Muscle of leg (tissue), 11 donors: ENCODE data around the gene TUBGCP2. TPM values are rescaled to one million over a fixed set of nuclear protein-coding genes. Genes with fewer than 3 reads are reported as not detected.

Source experiments
- DNase-seq: peaks from one replicate; pipeline ENCODE4 v3.0.0; 2013
- H3K27ac ChIP-seq: one replicate; pipeline ENCODE4 v1.5.1; 2013; ENCODE audit warnings: mild to moderate bottlenecking, low read length, control low read depth
- H3K27me3 ChIP-seq: one replicate; pipeline ENCODE4 v1.6.1; 2013; ENCODE audit warnings: low read length; ENCODE audit not compliant: control insufficient read depth, insufficient read depth
- H3K36me3 ChIP-seq: one replicate; pipeline ENCODE4 v1.6.1; 2013; ENCODE audit warnings: low read length; ENCODE audit not compliant: control insufficient read depth, insufficient read depth
- H3K4me1 ChIP-seq: one replicate; pipeline ENCODE4 v1.6.1; 2013; ENCODE audit warnings: low read length; ENCODE audit not compliant: control insufficient read depth, insufficient read depth
- H3K4me3 ChIP-seq: one replicate; pipeline ENCODE4 v1.5.1; 2013; ENCODE audit warnings: low read length, control low read depth
- H3K9me3 ChIP-seq: replicated peaks from 2 replicates; pipeline ENCODE4 v1.6.1; 2013; ENCODE audit warnings: low read depth, low read length; ENCODE audit not compliant: control insufficient read depth
- WGBS: methylation state at CpG from one replicate; pipeline ENCODE4 v1.1.5; 2013; ENCODE audit warnings: missing lambda C conversion rate; ENCODE audit not compliant: insufficient coverage; 5-methylcytosine and 5-hydroxymethylcytosine counted together
- polyA plus RNA-seq, 8 donors: library from polyadenylated mRNA; unstranded; fragments of 120-200 nt; gene quantifications; one replicate each; pipeline versions ENCODE4 v1.2.1 to v1.2.3, GENCODE V29; 2013; ENCODE audit warnings: inconsistent platforms in 1 of 8, low replicate concordance in 1 of 8; ENCODE audit not compliant: insufficient read length in 8 of 8, insufficient read depth in 1 of 8
- total RNA-seq: library from RNA; stranded (reverse); fragments of 120-200 nt; gene quantifications from one replicate; pipeline ENCODE4 v1.2.4, GENCODE V29; 2013

TUBGCP2 gene
- total and polyA plus RNA-seq, 9 donors: 33.6 to 51.2 (median 39.7) TPM

DNA sequence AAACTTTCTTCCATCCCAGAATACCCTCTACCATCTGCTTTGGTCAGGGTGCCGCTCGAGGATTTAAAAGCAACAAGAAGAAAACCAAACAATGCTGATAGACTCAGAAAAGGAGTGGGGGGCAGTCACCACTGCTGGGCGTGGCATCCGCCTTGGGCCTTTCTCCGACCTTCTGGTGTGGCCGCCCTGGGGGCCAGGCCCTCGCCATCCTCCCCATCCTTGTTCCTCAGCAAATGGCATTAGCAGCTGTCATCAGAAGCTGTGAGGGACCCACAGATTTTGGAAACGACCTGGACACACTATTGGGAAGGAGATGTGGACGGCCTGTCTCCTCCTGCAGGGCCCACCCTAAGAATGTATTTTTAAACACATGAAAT lies 4.1 kb upstream of the TUBGCP2 start:
- no peak overlapping the region for H3K4me3 ChIP-seq
- H3K27ac ChIP-seq: no peak overlapping the region
- 90% methylated on average over 3 of the region's 9 CpGs for WGBS
- H3K27me3 ChIP-seq: no peaks in the 10 kb centered on the region
- peaks cover 27% of the 10 kb centered on the region for H3K36me3 ChIP-seq
- no peaks in the 10 kb centered on the region for H3K9me3 ChIP-seq
- no peak for DNase-seq
- H3K4me1 ChIP-seq: peaks cover 6% of the 10 kb centered on the region

DNA sequence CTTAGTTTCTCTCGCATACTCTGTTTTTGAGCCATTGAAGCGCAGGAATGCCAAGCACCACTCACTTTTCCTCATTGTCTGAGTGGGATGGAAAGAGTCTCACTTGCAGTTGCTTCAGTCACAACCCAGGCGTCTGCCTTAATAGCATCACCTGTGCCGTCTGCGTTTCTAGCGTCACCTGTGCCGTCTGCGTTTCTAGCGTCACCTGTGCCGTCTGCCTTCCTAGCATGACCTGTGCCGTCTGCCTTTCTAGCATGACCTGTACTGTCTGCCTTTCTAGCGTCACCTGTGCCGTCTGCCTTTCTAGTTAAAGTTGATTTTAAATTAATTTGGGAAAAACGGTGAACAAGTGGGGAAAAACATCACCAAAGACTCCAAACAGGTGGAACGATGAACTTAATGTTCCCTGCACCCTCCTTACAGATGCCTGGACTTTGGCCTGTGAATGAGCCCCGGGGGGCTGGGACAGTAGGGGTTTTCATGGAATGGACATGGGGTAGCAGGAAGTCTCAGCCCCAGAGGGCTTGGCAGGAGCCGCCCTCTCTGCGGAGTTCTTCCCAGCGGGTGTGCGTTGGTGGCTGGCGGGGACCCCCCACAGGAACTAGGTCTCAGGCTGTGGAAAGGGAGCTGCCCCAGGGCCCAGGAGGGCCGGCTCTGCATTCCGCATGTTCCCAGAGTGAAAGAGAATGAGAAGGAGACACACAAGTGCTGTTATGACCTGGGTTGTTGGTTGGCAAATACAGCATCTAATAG lies 3.5 kb upstream of the TUBGCP2 start:
- H3K36me3 ChIP-seq: peaks cover 27% of the 10 kb centered on the region
- peaks cover 11% of the 10 kb centered on the region for H3K4me1 ChIP-seq
- DNase-seq: no peak
- H3K9me3 ChIP-seq: no peaks in the 10 kb centered on the region
- H3K4me3 ChIP-seq: no peak overlapping the region
- H3K27ac ChIP-seq: no peak overlapping the region
- 93% methylated on average over 16 of the region's 23 CpGs for WGBS
- H3K27me3 ChIP-seq: no peaks in the 10 kb centered on the region

DNA sequence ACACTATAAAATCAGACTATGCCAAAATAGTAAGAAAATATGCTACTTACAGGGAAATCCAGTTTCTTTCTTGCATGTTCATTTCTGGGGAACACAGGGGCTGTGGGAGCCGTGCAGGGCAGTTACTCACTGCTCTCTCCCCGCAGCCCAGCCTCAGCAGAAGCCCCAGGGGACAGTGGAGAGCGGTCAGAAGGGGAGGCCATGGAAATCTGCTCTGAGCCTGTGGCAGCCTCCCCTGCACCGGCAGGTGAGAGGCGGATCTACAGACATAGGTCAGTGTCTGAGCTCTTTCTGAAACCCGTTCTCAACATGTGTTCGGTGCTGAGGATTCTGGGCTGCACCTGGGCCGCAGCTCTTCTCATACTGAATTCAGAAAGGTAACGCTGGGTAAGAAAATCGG lies 2.9 kb upstream of the TUBGCP2 start:
- DNase-seq: no peak
- Histone ChIP-seq H3K9me3 (no peaks in the 10 kb centered on the region), H3K27ac (no peak overlapping the region), H3K4me1 (peaks cover 16% of the 10 kb centered on the region), H3K27me3 (no peaks in the 10 kb centered on the region), H3K36me3 (peaks cover 27% of the 10 kb centered on the region), H3K4me3 (no peak overlapping the region)
- WGBS: 83% methylated on average over 10 of the region's 10 CpGs

DNA sequence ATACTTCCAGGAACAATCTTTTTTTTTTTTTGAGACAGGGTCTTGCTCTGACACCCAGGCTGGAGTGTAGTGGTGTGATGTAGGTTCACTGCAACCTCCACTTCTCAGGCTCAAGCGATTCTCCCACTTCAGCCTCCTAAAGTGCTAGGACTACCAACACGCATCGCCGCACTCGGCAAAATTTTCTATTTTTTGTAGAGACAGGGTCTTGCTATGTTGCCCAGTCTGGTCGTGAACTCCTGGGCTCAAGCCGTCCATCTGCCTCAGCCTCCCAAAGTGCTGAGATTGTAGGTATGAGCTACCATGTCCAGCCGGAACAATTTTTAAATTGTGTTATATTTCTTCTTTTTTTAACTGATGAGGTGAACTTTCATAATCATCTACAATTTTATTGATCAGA lies 2.1 kb upstream of the TUBGCP2 start:
- H3K4me3 ChIP-seq: no peak overlapping the region
- no peak for DNase-seq
- no peak overlapping the region for H3K27ac ChIP-seq
- peaks cover 27% of the 10 kb centered on the region for H3K36me3 ChIP-seq
- no peaks in the 10 kb centered on the region for H3K9me3 ChIP-seq
- WGBS: 81% methylated on average over 3 of the region's 8 CpGs
- no peaks in the 10 kb centered on the region for H3K27me3 ChIP-seq
- peaks cover 16% of the 10 kb centered on the region for H3K4me1 ChIP-seq

DNA sequence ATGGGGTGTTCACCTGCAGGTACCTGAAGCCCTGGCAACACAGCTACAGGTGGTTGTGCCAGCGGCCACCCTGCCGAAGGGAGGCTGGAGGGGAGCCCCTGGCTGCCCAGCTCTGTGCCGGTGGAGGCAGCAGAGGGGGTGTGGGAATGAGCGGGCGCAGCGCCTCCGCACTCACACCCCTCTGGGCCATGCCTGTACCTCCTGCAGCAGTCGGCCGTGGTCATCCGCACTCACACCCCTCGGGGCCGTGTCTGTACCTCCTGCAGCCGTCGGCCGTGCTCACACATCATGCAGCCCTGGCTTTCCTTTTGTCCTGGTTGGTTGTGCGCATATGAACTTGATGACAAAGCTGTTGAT lies 1.7 kb upstream of the TUBGCP2 start:
- Histone ChIP-seq H3K27me3 (no peaks in the 10 kb centered on the region), H3K4me3 (no peak overlapping the region), H3K9me3 (no peaks in the 10 kb centered on the region), H3K4me1 (peaks cover 16% of the 10 kb centered on the region), H3K27ac (no peak overlapping the region), H3K36me3 (peaks cover 31% of the 10 kb centered on the region)
- 98% methylated on average over 14 of the region's 16 CpGs for WGBS
- DNase-seq: no peak

DNA sequence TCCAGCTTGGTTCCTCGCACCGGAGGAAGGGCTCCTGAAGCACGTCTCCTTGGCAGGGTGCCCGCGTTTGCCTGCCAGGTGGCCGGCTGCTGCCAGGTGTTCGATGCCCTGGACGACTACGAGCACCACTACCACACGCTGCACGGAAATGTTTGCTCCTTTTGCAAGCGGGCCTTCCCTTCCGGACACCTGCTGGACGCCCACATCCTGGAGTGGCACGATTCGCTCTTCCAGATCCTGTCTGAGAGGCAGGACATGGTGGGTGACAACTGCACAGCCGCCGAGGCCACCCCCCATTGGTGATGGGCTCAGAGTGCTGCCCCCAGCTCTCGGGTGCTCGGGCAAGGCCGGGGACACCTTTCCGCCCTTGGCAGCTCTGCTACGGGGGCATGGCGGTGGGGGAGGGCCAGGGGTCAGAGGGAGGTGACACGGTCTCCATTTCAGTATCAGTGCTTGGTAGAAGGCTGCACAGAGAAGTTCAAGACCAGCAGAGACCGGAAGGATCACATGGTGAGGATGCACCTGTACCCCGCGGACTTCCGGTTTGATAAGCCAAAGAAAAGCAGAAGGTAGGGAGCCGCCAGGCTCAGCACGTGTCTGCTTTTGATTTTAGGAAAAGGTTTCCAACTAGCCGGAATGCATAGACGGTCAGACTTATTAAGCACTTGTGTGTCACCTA lies 1.2 kb upstream of the TUBGCP2 start:
- Histone ChIP-seq H3K27ac (no peak overlapping the region), H3K4me3 (no peak overlapping the region), H3K27me3 (no peaks in the 10 kb centered on the region), H3K36me3 (peaks cover 31% of the 10 kb centered on the region), H3K4me1 (peaks cover 16% of the 10 kb centered on the region), H3K9me3 (no peaks in the 10 kb centered on the region)
- WGBS: 90% methylated on average over 33 of the region's 33 CpGs
- DNase-seq: no peak

DNA sequence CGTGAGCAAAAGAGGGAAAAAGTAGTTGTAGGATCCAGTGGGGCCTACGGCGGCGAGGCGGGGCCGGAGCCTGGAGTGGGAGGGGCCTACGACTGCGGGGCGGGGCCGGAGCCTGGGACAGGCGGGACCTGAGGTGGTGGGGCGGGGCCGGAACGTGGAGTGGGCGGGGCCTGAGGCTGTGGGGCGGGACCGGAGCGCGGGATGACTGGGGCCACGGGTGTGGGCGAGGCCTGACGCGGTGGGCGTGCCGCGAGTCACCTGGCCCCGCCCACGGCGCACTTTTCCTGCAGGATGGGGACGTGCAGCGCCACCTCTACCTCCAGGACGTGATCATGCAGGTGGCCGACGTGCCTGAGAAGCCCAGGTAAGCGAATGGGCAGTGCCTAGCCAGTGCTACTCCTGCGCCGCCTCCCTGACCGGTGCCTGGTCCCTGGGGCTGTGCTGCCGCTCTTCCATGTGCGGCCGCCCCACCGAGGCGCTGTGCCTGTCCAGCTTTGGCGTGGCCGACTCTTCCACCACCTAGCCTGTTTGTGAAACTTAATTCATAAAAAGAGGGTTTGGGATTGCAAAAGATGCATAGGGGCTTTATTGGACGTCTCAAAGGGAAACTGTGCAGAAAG lies 538 bp upstream of the TUBGCP2 start:
- peak; percentile 91 for DNase-seq
- 13% methylated on average over 37 of the region's 46 CpGs for WGBS
- H3K27me3 ChIP-seq: no peaks in the 10 kb centered on the region
- peak overlapping the region; percentile 75 for H3K4me3 ChIP-seq
- no peaks in the 10 kb centered on the region for H3K9me3 ChIP-seq
- peaks cover 16% of the 10 kb centered on the region for H3K4me1 ChIP-seq
- H3K36me3 ChIP-seq: peaks cover 31% of the 10 kb centered on the region
- H3K27ac ChIP-seq: peak overlapping the region; percentile 88

DNA sequence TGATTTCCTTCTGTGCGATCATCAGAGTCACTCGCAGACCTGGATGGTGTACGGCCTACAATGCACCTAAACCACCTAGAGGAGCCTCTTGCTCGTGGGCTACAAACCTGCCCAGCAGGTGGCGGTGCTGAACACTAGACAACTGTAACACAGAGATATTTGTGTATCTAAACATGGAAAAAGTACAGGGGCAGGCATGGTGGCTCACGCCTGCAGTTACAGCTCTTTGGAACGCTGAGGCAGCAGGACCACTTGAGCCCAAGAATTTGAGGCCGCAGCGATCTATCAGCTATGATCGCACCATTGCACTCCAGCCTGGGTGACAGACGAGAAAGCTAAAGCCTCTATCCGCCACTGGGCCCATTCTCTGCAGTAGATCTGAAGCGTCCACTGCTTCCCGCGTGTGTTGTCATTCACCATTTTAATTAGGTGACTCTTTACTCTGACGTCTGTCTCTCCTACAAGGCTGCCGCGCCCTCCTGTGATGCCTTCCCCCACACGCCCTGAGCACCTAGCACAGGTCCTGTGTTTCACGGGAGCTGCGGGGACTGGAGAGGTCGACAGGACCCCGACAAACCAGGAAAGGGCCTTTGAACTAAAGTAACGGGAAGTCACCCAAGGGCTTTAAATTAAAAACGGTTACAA lies 774 bp downstream of the TUBGCP2 start:
- peaks cover 16% of the 10 kb centered on the region for H3K4me1 ChIP-seq
- peak; percentile 64 for DNase-seq
- peaks cover 42% of the 10 kb centered on the region for H3K36me3 ChIP-seq
- H3K27me3 ChIP-seq: no peaks in the 10 kb centered on the region
- H3K9me3 ChIP-seq: no peaks in the 10 kb centered on the region
- H3K27ac ChIP-seq: peak overlapping the region; percentile 76
- 1% methylated on average over 17 of the region's 25 CpGs for WGBS
- H3K4me3 ChIP-seq: peak overlapping the region; percentile 75

DNA sequence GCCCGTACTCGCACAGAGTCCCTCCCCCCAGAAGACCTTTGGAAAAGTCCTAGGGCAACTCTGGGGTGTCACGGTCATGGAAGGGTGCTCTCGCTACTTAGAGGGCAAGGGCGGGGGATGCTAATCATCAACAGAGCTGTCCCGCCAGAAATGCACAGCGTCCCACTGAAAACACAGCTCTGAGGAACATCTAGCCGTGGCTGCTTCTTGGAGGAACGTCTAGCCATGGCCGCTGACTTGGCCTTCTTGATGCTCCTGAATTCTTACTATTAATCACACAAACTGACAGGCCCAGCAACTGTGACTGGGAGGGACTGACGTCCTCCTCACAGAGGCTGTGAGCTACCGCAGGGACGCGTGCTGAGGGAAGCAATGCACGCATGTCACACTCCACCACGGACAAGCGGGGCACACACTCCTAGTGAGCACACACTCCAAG lies 1.7 kb downstream of the TUBGCP2 start:
- no peak overlapping the region for H3K4me3 ChIP-seq
- peaks cover 16% of the 10 kb centered on the region for H3K4me1 ChIP-seq
- DNase-seq: no peak
- WGBS: 83% methylated on average over 11 of the region's 17 CpGs
- H3K9me3 ChIP-seq: no peaks in the 10 kb centered on the region
- H3K27me3 ChIP-seq: no peaks in the 10 kb centered on the region
- H3K27ac ChIP-seq: no peak overlapping the region
- peaks cover 41% of the 10 kb centered on the region for H3K36me3 ChIP-seq

DNA sequence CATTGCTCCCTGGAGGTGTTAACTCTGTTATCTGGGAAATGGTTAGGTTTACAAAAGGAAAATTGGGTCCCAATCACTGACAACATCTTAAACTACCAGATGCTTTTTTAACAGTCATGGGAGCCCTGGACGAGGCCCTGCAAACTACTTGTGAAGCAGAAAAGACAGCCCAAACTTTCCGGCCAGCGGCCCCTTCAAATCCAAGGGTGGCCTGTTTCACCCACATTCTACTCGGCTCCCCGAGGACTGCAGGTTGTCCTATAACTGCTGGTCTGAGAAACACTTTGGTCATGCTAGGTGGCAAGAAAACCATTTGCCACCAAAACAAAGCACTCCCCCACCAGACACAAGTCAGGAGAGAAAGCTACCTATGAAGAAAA lies 2.6 kb downstream of the TUBGCP2 start:
- no peak overlapping the region for H3K4me3 ChIP-seq
- 82% methylated on average over 1 of the region's 5 CpGs for WGBS
- no peak overlapping the region for H3K27ac ChIP-seq
- no peak for DNase-seq
- H3K27me3 ChIP-seq: no peaks in the 10 kb centered on the region
- H3K9me3 ChIP-seq: no peaks in the 10 kb centered on the region
- H3K4me1 ChIP-seq: peaks cover 16% of the 10 kb centered on the region
- peaks cover 37% of the 10 kb centered on the region for H3K36me3 ChIP-seq
